Left lobe of liver (tissue), 2 donors: Measurements from ENCODE around the gene SLC12A3. TPM values are rescaled to one million over a fixed set of nuclear protein-coding genes. Genes with fewer than 3 reads are reported as not detected.
A peak's percentile ranks its signal among the peaks of the same experiment; 100 is the strongest.

Experiments used
- ATAC-seq: fragments of 200-7000 bp; cut with Tn5 transposase; one replicate; pipeline ENCODE4 v1.9.1; 2020; ENCODE audit warnings: mild to moderate bottlenecking, moderate library complexity
- DNase-seq: peaks from one replicate; pipeline ENCODE4 v3.0.0-alpha.2; 2020; ENCODE audit warnings: low spot score
- total RNA-seq: library from RNA; stranded (reverse); gene quantifications from one replicate; pipeline ENCODE4 v1.2.1, GENCODE V29; 2021
- donor health status: DM: no; HTN: no; CAD: no; lungs with moderate emphysema.
- donor health status: DM: no; HTN: yes; CAD: no.

SLC12A3 gene, protein sequence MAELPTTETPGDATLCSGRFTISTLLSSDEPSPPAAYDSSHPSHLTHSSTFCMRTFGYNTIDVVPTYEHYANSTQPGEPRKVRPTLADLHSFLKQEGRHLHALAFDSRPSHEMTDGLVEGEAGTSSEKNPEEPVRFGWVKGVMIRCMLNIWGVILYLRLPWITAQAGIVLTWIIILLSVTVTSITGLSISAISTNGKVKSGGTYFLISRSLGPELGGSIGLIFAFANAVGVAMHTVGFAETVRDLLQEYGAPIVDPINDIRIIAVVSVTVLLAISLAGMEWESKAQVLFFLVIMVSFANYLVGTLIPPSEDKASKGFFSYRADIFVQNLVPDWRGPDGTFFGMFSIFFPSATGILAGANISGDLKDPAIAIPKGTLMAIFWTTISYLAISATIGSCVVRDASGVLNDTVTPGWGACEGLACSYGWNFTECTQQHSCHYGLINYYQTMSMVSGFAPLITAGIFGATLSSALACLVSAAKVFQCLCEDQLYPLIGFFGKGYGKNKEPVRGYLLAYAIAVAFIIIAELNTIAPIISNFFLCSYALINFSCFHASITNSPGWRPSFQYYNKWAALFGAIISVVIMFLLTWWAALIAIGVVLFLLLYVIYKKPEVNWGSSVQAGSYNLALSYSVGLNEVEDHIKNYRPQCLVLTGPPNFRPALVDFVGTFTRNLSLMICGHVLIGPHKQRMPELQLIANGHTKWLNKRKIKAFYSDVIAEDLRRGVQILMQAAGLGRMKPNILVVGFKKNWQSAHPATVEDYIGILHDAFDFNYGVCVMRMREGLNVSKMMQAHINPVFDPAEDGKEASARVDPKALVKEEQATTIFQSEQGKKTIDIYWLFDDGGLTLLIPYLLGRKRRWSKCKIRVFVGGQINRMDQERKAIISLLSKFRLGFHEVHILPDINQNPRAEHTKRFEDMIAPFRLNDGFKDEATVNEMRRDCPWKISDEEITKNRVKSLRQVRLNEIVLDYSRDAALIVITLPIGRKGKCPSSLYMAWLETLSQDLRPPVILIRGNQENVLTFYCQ
- not detected for total RNA-seq

DNA sequence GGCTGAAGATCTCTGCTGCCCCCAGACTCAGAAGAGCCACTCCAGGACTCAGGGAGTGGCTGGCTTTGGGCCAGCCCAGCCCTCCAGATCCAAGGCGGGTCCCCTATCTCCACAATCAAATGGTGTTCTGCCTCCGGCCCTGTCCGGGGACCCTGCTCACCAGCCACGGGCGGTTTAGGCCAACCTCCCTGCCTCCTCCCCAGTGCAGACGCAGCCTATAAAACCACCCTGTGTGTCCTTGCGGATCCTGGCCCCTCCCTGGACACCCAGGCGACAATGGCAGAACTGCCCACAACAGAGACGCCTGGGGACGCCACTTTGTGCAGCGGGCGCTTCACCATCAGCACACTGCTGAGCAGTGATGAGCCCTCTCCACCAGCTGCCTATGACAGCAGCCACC lies at the start of gene SLC12A3:
Gene SLC12A3, plus strand, starts transcription at position 248 of the 400 bp plus-strand sequence. Its CDS starts 29 bp downstream, at position 277.
- ATAC-seq (no peak), DNase-seq (no peak)

DNA sequence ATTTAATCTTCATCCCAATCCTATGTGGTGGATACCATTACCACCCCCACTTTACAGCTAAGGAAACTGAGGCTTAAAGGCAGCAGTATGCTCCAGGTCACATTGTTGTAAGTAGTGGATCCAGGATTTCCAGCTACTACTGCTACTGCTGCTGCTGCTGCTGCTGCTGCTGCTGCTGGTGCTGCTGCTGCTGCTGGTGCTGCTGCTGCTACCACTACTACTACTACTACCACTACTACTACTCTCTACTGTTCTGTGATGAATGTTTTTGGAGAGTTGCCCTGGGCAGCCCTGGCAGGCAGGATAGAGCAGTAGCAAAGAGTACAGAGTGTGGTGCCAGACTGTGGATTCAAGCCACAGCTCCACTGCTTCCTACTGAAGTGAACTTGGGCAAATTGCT lies 49.3 kb upstream of the SLC12A3 start:
- DNase-seq (no peak), ATAC-seq (no peak)

DNA sequence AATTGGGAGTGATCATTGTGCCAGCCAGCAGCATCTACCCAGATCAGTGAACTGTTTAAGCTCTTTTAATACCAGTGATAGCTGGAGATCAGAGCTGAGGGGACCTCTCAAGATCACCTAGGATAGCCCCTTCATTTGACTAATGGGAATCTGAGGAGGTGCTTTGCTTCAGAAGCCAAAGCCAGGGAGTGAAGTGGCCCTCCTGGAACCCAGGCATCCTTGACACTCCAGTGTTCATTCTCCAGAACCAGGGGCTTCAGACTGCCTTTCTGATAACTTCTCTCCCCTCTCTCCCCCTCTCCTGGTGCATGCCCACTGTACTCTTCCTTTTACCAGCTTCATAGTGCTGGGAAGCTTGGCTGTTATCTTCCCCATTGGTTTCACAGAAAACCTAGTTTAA lies 48.0 kb upstream of the SLC12A3 start:
- no peak for ATAC-seq

DNA sequence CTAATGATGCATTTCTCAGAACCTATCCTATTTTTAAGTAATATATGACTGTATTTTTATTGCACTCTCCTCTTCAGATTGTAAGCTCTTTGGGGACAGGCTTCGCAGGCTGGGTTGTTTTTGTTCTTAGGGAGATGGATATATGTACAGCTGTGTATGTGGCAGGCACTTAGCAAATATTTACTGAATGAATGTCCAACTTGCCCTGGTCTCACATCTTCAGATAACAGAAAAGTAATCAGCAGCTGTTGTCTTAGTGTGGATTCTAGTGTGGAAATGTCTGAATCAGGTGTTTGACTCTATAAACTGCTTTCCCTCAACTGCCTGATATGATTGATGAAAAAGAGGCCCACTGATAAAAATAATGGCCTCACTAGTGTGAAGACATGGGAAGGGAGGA lies 47.1 kb upstream of the SLC12A3 start:
- DNase-seq = no peak
- no peak for ATAC-seq

More for the DNA sequence above, 48.0 kb upstream of the SLC12A3 start:
- no peak for DNase-seq

DNA sequence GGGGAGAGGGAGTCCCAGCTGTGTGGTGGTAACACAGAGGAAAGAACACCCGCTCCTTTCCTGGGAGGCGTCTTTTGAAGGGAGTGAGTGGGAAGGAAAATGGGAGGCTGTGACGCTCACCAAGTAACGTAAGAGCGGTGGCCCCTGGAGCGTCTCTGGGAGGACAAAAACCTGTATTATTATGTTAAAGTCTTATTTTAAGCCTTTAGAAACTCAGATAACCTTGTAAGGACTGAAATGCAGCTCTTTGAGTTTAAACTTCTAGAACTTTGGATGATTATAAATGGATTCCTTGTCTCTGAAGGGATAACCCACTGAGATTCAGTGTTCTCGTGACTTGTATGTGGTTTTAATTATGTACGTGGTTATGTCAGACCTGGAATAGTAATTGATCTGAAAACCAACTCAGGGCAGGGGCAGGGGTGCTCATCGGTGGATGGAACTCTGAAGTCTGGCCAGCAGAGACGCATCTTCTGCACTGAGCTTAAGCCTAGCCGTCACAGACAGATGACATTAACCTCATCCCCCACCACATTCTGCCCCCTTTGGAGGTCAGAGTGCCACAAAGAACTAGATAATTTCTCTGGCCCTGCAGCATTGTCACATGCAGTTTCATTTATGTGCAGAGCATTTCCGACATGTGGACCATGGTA lies 41.8 kb upstream of the SLC12A3 start:
- ATAC-seq (no peak), DNase-seq (no peak)

DNA sequence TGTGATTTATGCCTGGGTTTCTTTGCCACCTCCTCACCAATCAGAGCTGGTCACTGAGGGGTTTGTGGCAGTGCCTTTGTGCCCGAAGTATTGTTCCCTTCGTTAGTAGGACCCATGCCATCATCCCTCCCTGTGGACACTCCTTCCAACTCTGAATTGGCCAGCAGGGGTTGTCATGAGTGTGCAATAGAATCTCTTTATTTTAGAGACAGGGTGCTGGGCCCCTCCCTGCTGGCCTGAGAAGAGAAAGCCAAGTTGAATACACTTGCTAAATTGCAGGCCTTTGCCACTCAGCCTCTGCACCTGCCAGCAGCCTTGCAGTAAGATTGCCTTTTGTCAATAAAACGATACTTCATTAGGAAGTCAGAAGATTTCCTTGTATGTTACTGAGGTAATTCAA lies 40.7 kb upstream of the SLC12A3 start:
- DNase-seq = no peak
- ATAC-seq = peak; percentile 76

DNA sequence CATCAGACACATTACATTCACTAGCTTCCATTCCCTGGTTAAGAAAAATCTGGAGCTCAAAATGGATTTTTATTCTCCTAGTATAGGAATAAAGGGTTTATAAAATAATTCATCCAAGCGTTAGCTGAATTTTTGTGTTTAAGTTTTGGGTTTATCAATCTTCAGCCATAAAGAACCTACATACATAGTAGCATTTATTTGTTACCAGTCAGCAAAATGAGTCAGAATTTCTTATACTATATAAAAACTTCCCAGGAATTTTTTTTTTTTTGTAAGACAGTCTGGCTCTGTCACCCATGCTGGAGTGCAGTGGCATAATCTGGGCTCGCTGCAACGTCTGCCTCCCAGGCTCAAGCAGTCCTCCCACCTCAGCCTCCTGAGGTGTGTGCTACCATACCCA lies 40.2 kb upstream of the SLC12A3 start:
- DNase-seq (no peak), ATAC-seq (no peak)

DNA sequence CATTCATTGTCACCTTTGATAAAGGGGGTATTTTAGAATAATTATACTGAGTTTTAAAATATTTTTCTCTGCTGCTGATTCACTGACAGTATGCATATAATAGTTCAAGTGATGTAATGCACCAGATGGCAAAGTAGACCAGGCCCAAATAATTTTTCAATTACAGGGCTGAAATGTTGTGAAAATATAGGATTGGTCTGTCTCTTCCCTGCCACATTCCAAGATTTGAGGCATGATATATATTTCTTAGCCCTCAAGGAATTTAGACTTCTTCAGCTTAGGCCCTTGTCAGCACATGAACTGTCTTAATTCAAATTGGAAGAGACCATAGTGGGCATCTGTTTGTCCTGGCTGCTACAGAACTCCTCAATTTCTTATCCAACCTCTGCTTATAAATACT lies 39.2 kb upstream of the SLC12A3 start:
- ATAC-seq (no peak), DNase-seq (no peak)

DNA sequence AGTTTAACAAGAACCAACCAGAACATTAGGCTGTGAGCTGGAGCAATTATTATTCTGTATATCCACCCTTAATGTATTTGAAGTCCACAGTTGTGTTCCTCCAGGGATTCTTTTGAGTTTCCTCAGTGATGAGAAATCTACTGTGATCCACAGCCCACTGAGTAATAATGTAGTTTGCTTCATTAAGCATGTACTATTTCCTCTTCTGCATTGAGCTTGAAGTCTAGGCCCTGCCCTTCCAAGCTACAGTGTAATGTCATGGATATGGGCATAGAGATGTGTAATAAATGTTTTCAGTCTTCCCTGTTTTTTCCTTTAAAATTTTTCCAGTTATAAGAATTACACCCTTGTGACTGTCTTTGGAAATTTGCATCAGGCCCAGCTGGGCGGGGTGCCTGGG lies 36.4 kb upstream of the SLC12A3 start:
- no peak for ATAC-seq
- no peak for DNase-seq

DNA sequence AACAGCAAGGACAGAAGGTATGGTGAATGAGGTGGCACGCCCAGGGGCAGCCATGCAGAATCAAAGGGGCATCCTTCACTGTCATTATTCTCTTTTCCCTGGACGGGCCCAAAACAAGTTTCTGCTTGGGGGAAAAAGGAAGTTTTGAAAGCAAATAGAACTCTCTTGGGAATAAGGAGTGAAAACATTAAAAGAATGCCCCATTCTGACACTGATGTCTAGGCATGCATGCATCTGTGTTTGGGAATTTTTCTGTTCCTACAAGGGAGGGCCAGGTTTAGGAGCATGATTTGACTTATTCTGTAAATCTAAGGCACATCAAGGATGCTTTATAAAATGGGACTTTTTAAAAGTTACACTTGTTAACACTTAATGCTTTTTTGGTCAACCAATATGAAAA lies 34.3 kb upstream of the SLC12A3 start:
- no peak for ATAC-seq
- no peak for DNase-seq

DNA sequence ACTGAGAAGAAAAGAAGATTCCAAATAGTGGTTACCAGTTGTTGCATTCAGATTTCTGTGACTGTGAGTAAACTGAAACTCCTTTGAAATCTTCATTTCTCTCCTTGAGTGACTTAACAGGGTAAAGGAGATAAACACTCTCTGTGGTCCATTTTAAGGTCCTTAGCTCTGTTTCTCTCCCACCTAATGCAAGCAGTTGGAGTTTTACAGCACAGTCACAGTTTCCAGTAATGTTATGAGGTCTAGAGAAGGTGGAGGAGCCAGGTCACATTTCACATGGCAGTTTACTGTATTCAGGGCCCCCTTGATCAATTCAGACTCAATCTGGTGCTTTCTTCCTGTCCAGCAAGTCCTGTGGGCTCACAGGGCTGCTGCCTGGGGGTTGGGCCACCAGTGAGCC lies 32.2 kb upstream of the SLC12A3 start:
- no peak for ATAC-seq
- DNase-seq = no peak

DNA sequence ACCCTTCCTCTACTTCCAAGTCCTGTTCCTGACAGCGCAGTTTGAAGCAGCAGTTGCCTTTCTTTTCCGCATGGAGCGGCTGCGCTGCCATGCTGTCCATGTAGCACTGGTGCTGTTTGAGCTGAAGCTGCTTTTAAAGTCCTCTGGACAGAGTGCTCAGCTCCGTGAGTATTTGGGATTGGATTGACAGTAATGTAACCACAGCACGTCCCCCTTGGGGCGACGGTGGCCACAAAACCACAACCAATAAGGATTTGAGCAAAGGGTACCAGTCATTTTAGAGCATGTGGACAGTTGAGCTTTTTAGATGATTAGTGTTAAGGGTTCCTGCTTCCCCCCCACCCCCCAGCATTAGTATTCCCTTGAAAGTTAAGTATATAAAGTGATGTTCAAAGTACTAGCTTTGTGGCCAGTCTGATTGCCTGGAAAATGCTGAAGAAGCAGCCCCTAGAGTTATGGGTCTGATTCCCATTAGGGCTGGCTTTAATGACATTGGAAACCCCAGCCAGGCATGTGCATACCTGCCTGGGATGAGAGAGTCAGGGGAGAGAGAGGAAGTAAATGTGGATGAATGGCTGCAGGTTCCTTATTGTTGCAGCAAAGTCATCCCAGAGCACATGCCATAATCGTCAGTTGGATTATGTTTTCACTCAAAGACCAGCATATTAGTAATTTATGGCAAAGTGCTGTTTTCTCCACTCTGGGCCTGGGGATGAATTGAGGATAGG lies 31.6 kb upstream of the SLC12A3 start:
- no peak for ATAC-seq
- DNase-seq = no peak

DNA sequence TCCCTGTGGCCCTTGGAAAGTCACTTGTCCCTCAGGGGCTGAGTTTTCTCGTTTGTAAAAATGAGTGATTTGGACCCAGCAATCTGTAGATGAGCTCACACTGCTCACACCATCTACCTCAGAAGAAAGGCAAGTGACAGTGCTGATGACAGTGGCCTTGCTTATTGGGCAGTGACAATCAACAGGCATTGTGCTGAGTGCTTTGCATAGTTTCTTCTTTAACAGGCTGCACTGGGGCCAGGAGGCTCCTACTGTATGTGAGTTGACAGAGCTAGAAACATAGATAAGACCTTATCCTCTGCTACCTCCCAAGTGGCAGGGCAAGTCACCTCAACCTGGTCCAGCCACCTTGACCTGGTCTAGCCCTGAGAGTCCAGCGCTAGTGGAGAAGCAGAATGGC lies 29.7 kb upstream of the SLC12A3 start:
- ATAC-seq = no peak

DNA sequence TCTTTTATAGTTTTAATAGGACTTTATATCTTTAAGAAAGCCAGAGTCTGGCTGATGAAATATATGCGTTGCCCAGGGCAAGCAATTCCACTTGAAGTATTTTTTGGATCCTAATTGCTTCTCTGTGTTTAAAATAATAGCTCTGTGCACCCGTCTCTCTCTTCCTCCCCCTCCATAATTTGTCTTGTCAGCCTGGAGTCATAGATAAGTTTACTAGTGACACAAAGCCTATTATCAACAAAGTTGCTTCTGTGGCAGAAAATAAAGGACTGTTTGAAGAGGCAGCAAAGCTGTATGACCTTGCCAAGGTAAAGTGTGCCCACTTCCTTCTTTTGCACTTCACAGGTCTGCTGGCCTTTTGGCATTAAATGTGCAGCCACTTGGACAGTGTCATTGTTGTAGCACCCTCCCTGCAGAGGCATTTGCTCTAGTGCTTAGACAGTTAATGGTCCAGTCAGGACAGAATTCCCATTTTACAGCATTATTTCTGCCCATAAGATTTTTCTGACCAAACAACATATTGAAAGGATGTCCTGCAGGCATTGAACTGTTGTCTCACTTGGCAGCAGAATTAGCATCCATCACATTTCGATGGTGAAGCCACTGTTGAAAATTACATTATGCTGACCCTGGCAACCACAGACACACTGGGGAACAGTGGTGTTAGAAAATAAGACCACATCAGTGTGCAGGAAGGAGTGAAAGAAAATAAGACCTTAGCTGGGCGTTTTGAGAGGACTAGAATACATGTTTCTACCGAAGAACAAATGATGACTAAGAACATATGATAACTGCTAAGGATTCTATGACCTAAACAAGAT lies 28.4 kb upstream of the SLC12A3 start:
- DNase-seq (no peak), ATAC-seq (no peak)

More for the DNA sequence above, 29.7 kb upstream of the SLC12A3 start:
- DNase-seq = no peak

DNA sequence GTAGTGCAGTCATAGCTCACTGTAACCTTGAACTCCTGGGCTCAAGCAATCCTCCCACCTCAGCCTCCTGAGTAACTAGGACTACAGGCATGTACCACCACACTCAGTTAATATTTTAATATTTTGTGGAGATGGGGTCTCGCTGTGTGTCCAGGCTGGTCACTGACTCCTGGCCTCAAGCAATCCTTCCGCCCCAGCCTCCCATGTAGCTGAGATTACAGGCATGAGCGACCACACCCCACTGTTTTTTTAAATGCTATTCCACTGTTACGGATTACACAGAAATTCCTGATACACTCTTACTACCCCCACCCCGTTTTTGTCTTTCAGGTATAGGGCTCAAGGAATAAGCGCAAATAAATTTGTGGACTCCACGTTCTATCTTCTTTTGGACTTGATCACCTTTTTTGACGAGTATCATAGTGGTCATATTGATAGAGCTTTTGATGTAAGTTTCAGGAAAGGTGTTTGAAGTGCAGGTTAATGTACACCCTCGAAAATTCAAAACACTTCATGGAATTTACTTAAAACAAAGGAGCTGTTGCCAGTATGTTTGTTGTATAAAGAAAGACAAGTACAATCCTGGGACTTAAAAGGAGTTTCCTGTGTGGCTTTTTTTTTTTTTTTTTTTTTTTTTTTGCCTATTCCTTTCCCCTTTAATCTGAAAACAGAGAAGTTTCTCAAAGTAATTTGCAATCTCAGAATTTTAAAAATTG lies 26.2 kb upstream of the SLC12A3 start:
- no peak for ATAC-seq
- no peak for DNase-seq

DNA sequence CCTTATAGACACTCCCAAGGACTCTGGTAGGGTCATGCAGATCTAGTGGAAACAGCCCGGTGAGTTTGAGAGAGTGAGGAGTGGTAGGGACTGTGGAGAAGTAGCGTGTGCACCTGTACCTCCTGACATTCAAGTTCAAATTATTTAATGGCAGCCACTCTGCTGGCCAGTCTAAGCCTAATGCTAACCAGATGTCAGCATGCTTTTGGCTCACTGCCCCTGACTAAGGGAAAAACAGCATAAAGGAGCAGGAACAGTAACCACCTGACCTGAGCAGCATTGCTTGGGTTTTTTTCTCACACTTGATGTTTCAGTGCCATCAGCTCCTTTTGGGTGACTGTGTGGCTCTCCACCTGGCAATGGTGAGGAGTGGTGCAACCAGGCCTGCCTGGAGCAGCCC lies 23.8 kb upstream of the SLC12A3 start:
- ATAC-seq (no peak), DNase-seq (no peak)

DNA sequence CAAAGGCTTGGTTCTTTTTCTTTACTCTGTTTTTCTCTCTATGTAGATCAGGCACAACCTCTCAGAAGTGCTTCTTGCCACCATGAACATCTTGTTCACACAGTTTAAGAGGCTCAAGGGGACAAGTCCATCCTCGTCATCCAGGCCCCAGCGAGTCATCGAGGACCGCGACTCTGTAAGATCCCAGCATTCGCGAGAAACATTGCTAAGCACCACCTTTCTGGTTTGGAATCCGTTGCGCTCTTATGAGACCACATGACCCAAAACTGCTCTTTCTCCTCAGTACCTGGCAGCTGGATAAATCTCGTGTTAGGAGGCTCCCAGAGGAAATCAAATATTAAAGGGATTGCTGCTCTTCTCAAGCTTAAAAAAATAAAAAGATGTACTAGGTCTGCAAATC lies 23.3 kb upstream of the SLC12A3 start:
- DNase-seq (no peak), ATAC-seq (no peak)

DNA sequence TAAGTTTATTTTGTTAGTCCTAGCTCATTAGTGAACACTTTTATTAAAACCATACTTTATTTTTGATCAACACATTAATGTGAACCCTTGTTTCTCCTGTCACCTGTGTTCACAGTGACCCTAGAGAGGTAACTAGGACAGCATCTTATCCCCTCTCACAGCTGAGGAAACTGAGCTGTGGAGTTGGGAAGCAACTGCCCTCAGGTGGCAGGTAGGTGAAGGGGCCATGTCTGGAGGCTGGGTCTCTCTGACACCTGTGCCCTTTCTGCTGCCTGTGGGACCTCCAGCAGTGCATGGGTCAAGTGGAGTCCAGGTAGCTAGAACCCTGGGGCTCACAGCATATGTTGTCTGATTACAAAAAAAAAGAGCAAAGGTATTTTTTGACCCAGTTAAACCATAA lies 22.9 kb upstream of the SLC12A3 start:
- no peak for ATAC-seq

DNA sequence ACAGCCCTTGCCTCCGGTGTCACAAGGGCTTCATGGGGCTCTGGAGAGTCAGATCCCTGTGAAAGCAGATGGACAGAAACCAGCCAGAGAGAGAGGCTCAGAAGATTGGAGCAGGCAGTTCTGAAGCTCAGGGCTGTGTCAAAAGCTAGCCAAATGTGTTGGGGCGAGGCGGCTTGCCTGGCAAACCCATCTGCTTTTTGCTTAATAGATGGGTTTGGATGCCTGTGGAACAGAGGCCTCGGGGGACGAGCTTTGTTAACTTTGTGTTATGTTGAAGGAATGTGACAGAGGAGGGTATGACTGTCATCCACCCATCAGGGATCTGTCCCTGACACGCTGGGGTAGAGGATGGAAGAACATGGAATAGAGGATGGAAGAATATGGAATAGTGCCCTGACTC lies 21.0 kb upstream of the SLC12A3 start:
- DNase-seq (no peak), ATAC-seq (no peak)

More for the DNA sequence above, 22.9 kb upstream of the SLC12A3 start:
- DNase-seq = no peak
